Tibial nerve (tissue), 4 donors: ENCODE measurements around the gene ALOXE3. TPM values are rescaled to one million over a fixed set of nuclear protein-coding genes. Genes with fewer than 3 reads are reported as not detected.

Experiments
- DNase-seq, 2 donors: peaks; one replicate each; pipeline ENCODE4 v3.0.0-alpha.2; 2019; ENCODE audit warnings: low spot score in 2 of 2
- H3K27ac ChIP-seq, 4 donors: fragments of 200-600 bp; sonication (generic) in 3 of 4; one replicate each; pipeline ENCODE4 v1.5.1; 2017 to 2019; ENCODE audit warnings: mild to moderate bottlenecking in 1 of 4
- H3K27me3 ChIP-seq, 2 donors: fragments of 200-600 bp; sonication (generic) in 1 of 2; one replicate each; pipeline versions ENCODE4 v1.5.1 to v1.6.0; 2017 to 2019
- H3K36me3 ChIP-seq, 3 donors: fragments of 200-600 bp; sonication (generic); one replicate each; pipeline ENCODE4 v1.5.1; 2018 to 2019
- H3K4me1 ChIP-seq, 4 donors: fragments of 200-600 bp; sonication (generic) in 3 of 4; one replicate each; pipeline ENCODE4 v1.5.1; 2017 to 2019
- H3K4me3 ChIP-seq, 4 donors: fragments of 200-600 bp; sonication (generic) in 3 of 4; one replicate each; pipeline ENCODE4 v1.5.1; 2017 to 2019; ENCODE audit warnings: mild to moderate bottlenecking in 1 of 4, moderate library complexity in 1 of 4
- H3K9me3 ChIP-seq, 4 donors: fragments of 200-600 bp; sonication (generic) in 3 of 4; one replicate each; pipeline ENCODE4 v1.5.1; 2017 to 2019
- EP300 ChIP-seq, 2 donors: sonication (generic); formaldehyde crosslinking; IDR thresholded peaks; one replicate each; pipeline ENCODE4 v1.6.1; 2017; ENCODE audit warnings: antibody characterized with exemption in 2 of 2, mild to moderate bottlenecking in 1 of 2
- POLR2A ChIP-seq, 2 donors: fragments of 450-650 bp; IDR thresholded peaks; one replicate each; pipeline ENCODE4 v1.6.1; 2017; ENCODE audit warnings: antibody characterized with exemption in 2 of 2, mild to moderate bottlenecking in 2 of 2, moderate library complexity in 2 of 2
- WGBS, 2 donors: methylation state at CpG; one replicate each; pipeline ENCODE4 v1.1.5; 2018; 5-methylcytosine and 5-hydroxymethylcytosine counted together
- total RNA-seq, 4 donors: library from RNA; depleted of rRNA; stranded (reverse); fragments of >200 nt; gene quantifications; one replicate each; pipeline ENCODE4 v1.1.0, GENCODE V29; 2016
- TF ChIP-seq, protein P1 (sequence below), 5 experiments: fragments of 200-600 bp in 3 of 5; fragments of 450-650 bp in 2 of 5; sonication (generic) in 3 of 5; IDR thresholded peaks; one replicate each; pipeline ENCODE4 v1.5.1; 2016 to 2019; ENCODE audit warnings: antibody characterized with exemption in 5 of 5, mild to moderate bottlenecking in 3 of 5, moderate library complexity in 2 of 5

The ALOXE3 gene
- total RNA-seq, 4 donors from 2014 or later = not detected

DNA sequence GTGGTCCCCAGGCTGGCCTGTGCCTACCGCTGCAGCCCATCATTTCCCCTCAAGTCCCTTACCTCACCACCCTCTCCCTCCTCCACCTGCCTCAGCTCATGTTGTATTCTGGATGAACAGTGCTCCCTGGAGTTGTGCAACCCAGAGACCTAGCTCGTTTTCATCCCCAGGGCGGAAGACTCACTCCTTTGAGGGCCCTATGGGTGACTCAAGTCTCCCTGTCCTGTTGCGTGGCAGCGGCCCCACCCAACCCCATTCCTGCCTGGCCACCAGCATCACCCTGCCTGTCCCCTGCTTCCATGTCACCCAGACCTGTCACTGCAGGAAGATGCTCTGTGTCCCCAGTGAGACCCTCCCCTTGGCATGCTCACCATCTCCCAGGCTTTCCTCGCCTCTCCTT lies 34.1 kb downstream of the ALOXE3 start:
- no peak for TF ChIP-seq POLR2A (IDR thresholded peaks at IDR 0.05)
- TF ChIP-seq EP300 (IDR thresholded peaks at IDR 0.05) = no peak
- TF ChIP-seq, protein P1, sequence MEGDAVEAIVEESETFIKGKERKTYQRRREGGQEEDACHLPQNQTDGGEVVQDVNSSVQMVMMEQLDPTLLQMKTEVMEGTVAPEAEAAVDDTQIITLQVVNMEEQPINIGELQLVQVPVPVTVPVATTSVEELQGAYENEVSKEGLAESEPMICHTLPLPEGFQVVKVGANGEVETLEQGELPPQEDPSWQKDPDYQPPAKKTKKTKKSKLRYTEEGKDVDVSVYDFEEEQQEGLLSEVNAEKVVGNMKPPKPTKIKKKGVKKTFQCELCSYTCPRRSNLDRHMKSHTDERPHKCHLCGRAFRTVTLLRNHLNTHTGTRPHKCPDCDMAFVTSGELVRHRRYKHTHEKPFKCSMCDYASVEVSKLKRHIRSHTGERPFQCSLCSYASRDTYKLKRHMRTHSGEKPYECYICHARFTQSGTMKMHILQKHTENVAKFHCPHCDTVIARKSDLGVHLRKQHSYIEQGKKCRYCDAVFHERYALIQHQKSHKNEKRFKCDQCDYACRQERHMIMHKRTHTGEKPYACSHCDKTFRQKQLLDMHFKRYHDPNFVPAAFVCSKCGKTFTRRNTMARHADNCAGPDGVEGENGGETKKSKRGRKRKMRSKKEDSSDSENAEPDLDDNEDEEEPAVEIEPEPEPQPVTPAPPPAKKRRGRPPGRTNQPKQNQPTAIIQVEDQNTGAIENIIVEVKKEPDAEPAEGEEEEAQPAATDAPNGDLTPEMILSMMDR (IDR thresholded peaks at IDR 0.05) = no peak
- 85 to 90% methylated on average over 6 of the region's 6 CpGs for WGBS, 2 donors
- Histone ChIP-seq H3K4me1 (peaks cover 0 to 20% (median 3%) of the 10 kb centered on the region in 4 donors), H3K27ac (no peak overlapping the region), H3K27me3 (peaks cover 0 to 91% of the 10 kb centered on the region in 2 donors), H3K4me3 (no peak overlapping the region), H3K36me3 (no peaks in the 10 kb centered on the region), H3K9me3 (no peaks in the 10 kb centered on the region)
- no peak for DNase-seq

DNA sequence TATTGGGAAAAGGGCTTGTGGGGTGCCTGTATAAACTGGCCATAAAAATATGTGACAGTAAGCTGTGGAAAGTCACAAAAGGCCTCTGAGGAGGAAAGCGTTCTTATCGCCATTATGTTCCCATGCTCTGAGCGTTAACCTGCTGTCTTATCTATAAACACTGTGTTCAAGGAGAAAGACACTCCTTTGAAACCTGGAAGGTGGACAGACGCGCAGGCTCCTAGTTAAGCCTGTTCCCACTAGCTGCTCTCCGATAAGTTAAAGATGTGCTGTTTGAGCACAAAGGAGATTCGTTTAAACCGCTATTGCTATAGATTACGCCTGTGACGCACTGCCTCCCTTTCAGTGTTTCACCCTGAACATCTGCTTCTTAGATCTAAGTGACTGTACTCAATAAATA lies 36.0 kb downstream of the ALOXE3 start:
- H3K27me3 ChIP-seq = peaks cover 0 to 92% of the 10 kb centered on the region in 2 donors
- no peaks in the 10 kb centered on the region for H3K36me3 ChIP-seq
- no peaks in the 10 kb centered on the region for H3K9me3 ChIP-seq
- DNase-seq = no peak
- TF ChIP-seq POLR2A (IDR thresholded peaks at IDR 0.05) = no peak
- TF ChIP-seq, protein P1 (IDR thresholded peaks at IDR 0.05) = no peak
- TF ChIP-seq EP300 (IDR thresholded peaks at IDR 0.05) = no peak
- no peak overlapping the region for H3K27ac ChIP-seq
- H3K4me3 ChIP-seq = no peak overlapping the region
- 87 to 88% methylated on average over 10 of the region's 10 CpGs for WGBS, 2 donors
- H3K4me1 ChIP-seq = peaks cover 0 to 22% (median 3%) of the 10 kb centered on the region in 4 donors

DNA sequence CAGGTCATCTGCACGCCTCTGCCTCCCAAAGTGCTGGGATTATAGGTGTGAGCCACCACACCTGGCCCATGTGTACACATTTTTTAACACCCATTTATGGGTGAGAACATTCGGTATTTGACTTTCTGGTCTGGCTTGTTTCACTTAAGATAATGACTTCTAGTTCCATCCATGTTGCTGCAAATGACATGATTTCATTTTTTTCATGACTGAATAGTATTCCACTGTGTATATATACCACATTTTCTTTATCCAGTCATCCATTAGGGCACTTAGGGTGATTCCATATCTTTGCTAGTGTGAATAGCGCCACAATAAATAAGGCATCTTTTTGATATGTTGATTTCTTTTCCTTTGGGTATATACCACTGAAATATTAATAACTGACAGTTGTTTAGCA lies 36.4 kb downstream of the ALOXE3 start:
- no peak overlapping the region for H3K27ac ChIP-seq
- peaks cover 0 to 94% of the 10 kb centered on the region in 2 donors for H3K27me3 ChIP-seq
- peaks cover 0 to 22% (median 3%) of the 10 kb centered on the region in 4 donors for H3K4me1 ChIP-seq
- WGBS, 2 donors = 96 to 97% methylated on average over 3 of the region's 3 CpGs
- H3K4me3 ChIP-seq = no peak overlapping the region
- H3K36me3 ChIP-seq = no peaks in the 10 kb centered on the region
- no peak for DNase-seq
- TF ChIP-seq EP300 (IDR thresholded peaks at IDR 0.05) (no peak), POLR2A (IDR thresholded peaks at IDR 0.05) (no peak)
- TF ChIP-seq, protein P1 (IDR thresholded peaks at IDR 0.05) = no peak
- H3K9me3 ChIP-seq = no peaks in the 10 kb centered on the region

DNA sequence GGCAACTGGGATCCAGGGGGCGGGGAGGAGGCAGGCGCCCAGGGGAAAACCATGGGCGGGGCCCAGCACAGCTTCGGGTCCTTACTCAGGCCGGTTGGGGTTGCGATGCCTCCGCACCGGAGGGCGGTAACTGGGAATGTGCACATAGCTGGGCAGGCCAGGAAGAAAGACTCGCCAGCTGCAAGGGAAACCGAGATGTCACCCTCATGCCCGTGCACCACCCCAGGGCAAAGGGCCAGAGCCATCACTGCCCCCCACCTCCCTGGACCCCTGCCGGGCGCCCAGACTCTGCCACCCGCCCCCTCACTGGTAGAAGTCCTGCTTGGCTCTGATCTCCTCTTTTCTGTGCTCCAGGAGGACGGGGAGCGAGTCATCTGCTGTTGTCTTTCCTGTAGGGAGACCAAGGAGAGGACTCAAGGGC lies 37.5 kb downstream of the ALOXE3 start:
- Histone ChIP-seq H3K27me3 (peaks cover 0 to 93% of the 10 kb centered on the region in 2 donors), H3K4me1 (peaks cover 0 to 22% (median 3%) of the 10 kb centered on the region in 4 donors), H3K4me3 (no peak overlapping the region), H3K9me3 (no peaks in the 10 kb centered on the region), H3K36me3 (no peaks in the 10 kb centered on the region), H3K27ac (no peak overlapping the region)
- WGBS, 2 donors = 27 to 51% methylated on average over 15 to 16 of the region's 17 CpGs
- TF ChIP-seq, protein P1 (IDR thresholded peaks at IDR 0.05) = no peak
- no peak for TF ChIP-seq EP300 (IDR thresholded peaks at IDR 0.05)
- no peak for TF ChIP-seq POLR2A (IDR thresholded peaks at IDR 0.05)
- DNase-seq = no peak

DNA sequence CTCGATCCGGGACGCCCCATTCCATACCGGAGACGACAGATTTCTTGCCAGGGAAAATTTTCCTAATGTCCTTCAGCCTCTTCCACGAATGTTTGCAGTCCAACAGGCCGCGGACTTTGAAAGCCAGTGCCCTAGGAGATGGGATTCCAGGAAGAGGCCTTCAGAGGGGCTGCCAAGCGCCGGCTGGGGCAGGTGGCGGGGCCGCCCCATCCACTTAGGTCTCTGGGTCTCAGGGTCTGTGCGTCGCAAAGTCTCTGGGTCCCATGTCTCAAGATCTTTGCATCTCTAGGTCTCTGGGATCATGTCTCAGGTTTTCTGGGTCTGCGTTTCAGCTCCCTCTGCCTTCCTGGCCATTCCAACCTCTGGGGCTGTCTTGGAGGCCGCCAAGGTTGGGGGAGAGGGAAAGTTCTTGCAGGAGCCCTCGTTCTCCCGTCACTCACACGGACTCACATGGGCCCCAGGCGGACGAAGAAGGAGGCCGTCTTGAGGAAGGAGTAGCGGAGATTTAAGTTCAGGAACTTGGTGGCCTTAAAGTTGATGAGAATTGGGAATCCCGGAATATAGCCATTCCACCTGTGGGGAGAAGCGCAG lies 38.0 kb downstream of the ALOXE3 start:
- Histone ChIP-seq H3K4me1 (peaks cover 0 to 22% (median 3%) of the 10 kb centered on the region in 4 donors), H3K9me3 (no peaks in the 10 kb centered on the region), H3K27ac (no peak overlapping the region), H3K36me3 (no peaks in the 10 kb centered on the region), H3K4me3 (peak overlapping the region; percentile 2 to 50 (median 41)), H3K27me3 (peaks cover 0 to 93% of the 10 kb centered on the region in 2 donors)
- 24 to 44% methylated on average over 12 to 25 of the region's 25 CpGs for WGBS, 2 donors
- TF ChIP-seq, protein P1 (IDR thresholded peaks at IDR 0.05) = no peak
- TF ChIP-seq POLR2A (IDR thresholded peaks at IDR 0.05) (no peak), EP300 (IDR thresholded peaks at IDR 0.05) (no peak)
- DNase-seq = no peak
